ENCODE measurements around the gene HIGD1A. TPM values are rescaled to one million over a fixed set of nuclear protein-coding genes. Genes with fewer than 3 reads are reported as not detected.

The HIGD1A gene
- total RNA-seq, 4 donors from 2014 or later, result 171 to 217 (median 211) TPM

GRCh38 chr3:42742688-42743087 is 61.6 kb downstream of the HIGD1A start:
- 92 to 96% methylated on average over 9 of the region's 9 CpGs for WGBS, 2 donors
- Histone ChIP-seq H3K4me3 (replicated peaks in 1 of 3) (no peak overlapping the region), H3K4me1 (peaks cover 35 to 56% of the 10 kb centered on the region in 2 donors), H3K36me3 (no peaks in the 10 kb centered on the region), H3K9me3 (no peaks in the 10 kb centered on the region), H3K27me3 (no peaks in the 10 kb centered on the region), H3K27ac (peak overlapping the region in 1 of 3 donors; percentile 89)
- intact Hi-C loops (cut with DNase I), result loop anchor here (10.0 kb wide), 1 partner anchor 138 kb away; the partner anchor contains the start of gene NKTR
- no peak for DNase-seq
- TF ChIP-seq CTCF (IDR thresholded peaks at IDR 0.05) (no peak), POLR2A (IDR thresholded peaks at IDR 0.05) (no peak)

- WGBS, 2 donors, result 90 to 93% methylated on average over 4 of the region's 4 CpGs
- DNase-seq, result no peak
- no peak for TF ChIP-seq POLR2A (IDR thresholded peaks at IDR 0.05)
- TF ChIP-seq CTCF (IDR thresholded peaks at IDR 0.05), result no peak
- Histone ChIP-seq H3K36me3 (no peaks in the 10 kb centered on the region), H3K4me1 (peaks cover 30 to 52% of the 10 kb centered on the region in 2 donors), H3K4me3 (replicated peaks in 1 of 3) (no peak overlapping the region), H3K9me3 (no peaks in the 10 kb centered on the region), H3K27me3 (no peaks in the 10 kb centered on the region), H3K27ac (peak overlapping the region in 2 of 3 donors; percentile 81 to 89)
- intact Hi-C loops (cut with DNase I), result loop anchor here (10.0 kb wide), 1 partner anchor 137 kb away; the partner anchor contains the start of gene NKTR
Observed at GRCh38 chr3:42742259-42742658, 62.0 kb downstream of the HIGD1A start.

DNA sequence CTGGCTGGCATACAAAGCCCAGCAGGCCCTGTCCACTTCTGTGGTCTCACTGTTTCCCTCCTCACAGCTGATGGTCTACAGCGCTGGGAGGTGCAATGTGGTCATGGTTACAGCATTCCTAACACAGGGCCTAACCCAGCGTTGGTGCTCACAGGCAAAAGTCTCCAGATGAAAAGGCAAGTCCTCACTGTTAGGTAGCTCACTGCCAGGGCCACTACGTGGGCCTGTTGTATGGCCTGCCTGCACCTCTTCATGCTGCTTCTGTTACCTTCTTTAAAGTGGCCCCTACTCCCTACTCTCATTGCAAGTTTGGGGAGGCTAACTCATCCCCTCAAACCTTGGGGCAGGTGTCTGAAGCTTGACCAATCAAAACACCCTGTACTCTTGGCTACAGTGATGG is 62.5 kb downstream of the HIGD1A start:
- TF ChIP-seq CTCF (IDR thresholded peaks at IDR 0.05) (no peak), POLR2A (IDR thresholded peaks at IDR 0.05) (no peak)
- H3K27ac ChIP-seq, result peak overlapping the region; percentile 76 to 89 (median 81)
- no peaks in the 10 kb centered on the region for H3K36me3 ChIP-seq
- WGBS, 2 donors, result 66 to 76% methylated on average over 3 of the region's 3 CpGs
- intact Hi-C loops (cut with DNase I), result loop anchor here (10.0 kb wide), 1 partner anchor 137 kb away; the partner anchor contains the start of gene NKTR
- H3K4me3 ChIP-seq (replicated peaks in 1 of 3), result no peak overlapping the region
- H3K9me3 ChIP-seq, result no peaks in the 10 kb centered on the region
- H3K27me3 ChIP-seq, result no peaks in the 10 kb centered on the region
- H3K4me1 ChIP-seq, result peaks cover 26 to 47% of the 10 kb centered on the region in 2 donors
- DNase-seq, result peak in 1 of 2 donors; percentile 41

- H3K27ac ChIP-seq, result peak overlapping the region; percentile 76 to 89 (median 81)
- H3K9me3 ChIP-seq, result no peaks in the 10 kb centered on the region
- H3K4me1 ChIP-seq, result peaks cover 5 to 27% of the 10 kb centered on the region in 2 donors
- no peak overlapping the region for H3K4me3 ChIP-seq (replicated peaks in 1 of 3)
- no peaks in the 10 kb centered on the region for H3K36me3 ChIP-seq
- TF ChIP-seq CTCF (IDR thresholded peaks at IDR 0.05) (no peak), POLR2A (IDR thresholded peaks at IDR 0.05) (peak in 1 of 2 donors; percentile 54)
- DNase-seq, result peak; percentile 95 to 97
- 68 to 82% methylated on average over 10 to 12 of the region's 12 CpGs for WGBS, 2 donors
- intact Hi-C loops (cut with DNase I), result loop anchor here (10.0 kb wide), 1 partner anchor 135 kb away; the partner anchor contains the start of gene NKTR
- no peaks in the 10 kb centered on the region for H3K27me3 ChIP-seq
Observed at GRCh38 chr3:42739401-42740158, 64.7 kb downstream of the HIGD1A start.

- no peak overlapping the region for H3K27ac ChIP-seq
- intact Hi-C loops (cut with DNase I), result no loop called here
- no peaks in the 10 kb centered on the region for H3K27me3 ChIP-seq
- H3K36me3 ChIP-seq, result no peaks in the 10 kb centered on the region
- 91 to 93% methylated on average over 6 of the region's 6 CpGs for WGBS, 2 donors
- H3K4me1 ChIP-seq, result peaks cover 4 to 16% of the 10 kb centered on the region in 2 donors
- no peak overlapping the region for H3K4me3 ChIP-seq (replicated peaks in 1 of 3)
- H3K9me3 ChIP-seq, result no peaks in the 10 kb centered on the region
- TF ChIP-seq CTCF (IDR thresholded peaks at IDR 0.05), result no peak
- no peak for TF ChIP-seq POLR2A (IDR thresholded peaks at IDR 0.05)
- DNase-seq, result no peak
Observed at GRCh38 chr3:42736531-42736930, 67.8 kb downstream of the HIGD1A start.

Data from thyroid gland (tissue), 4 donors.